NCI-H1048 (cell line): ENCODE measurements around the gene IL10RA.
A peak's percentile ranks its signal among the peaks of the same experiment; 100 is the strongest.
"Not testable (repeated sequence)": the region's sequence is repeated elsewhere in the genome, so short reads cannot be mapped to it uniquely, and the experiment has no call there.

ENCODE experiments used
- DNase-seq: peaks from one replicate; lab custom pipeline; 2025; lab: John Stamatoyannopoulos, UW

Gene IL10RA

GRCh38 chr11:117985953-117986887 lies at the start of gene IL10RA:
Gene IL10RA, plus strand, starts transcription at chr11:117986394. Its CDS starts 74 bp downstream, at chr11:117986468.
- no peak for DNase-seq

- DNase-seq: no peak
Observed at GRCh38 chr11:117936973-117937372, 49.2 kb upstream of the IL10RA start.

- DNase-seq: no peak
Observed at GRCh38 chr11:117940736-117941135, 45.5 kb upstream of the IL10RA start.

- no peak for DNase-seq
Observed at GRCh38 chr11:117941163-117941707, 45.0 kb upstream of the IL10RA start.

- no peak for DNase-seq
Observed at GRCh38 chr11:117941976-117942654, 44.1 kb upstream of the IL10RA start.

- no peak for DNase-seq
Observed at GRCh38 chr11:117944554-117944953, 41.6 kb upstream of the IL10RA start.

GRCh38 chr11:117945047-117945810 lies 41.0 kb upstream of the IL10RA start:
- DNase-seq: no peak

GRCh38 chr11:117946156-117946841 lies 39.9 kb upstream of the IL10RA start:
- no peak for DNase-seq

GRCh38 chr11:117946842-117947526 lies 39.2 kb upstream of the IL10RA start:
- peak; percentile 49 for DNase-seq

GRCh38 chr11:117947751-117948150 lies 38.4 kb upstream of the IL10RA start:
- DNase-seq: not testable (repeated sequence)

- not testable (repeated sequence) for DNase-seq
Observed at GRCh38 chr11:117948466-117948865, 37.7 kb upstream of the IL10RA start.

- DNase-seq: no peak
Observed at GRCh38 chr11:117949062-117949461, 37.1 kb upstream of the IL10RA start.

- DNase-seq: no peak
Observed at GRCh38 chr11:117950301-117950700, 35.9 kb upstream of the IL10RA start.

GRCh38 chr11:117950993-117951961 lies 34.9 kb upstream of the IL10RA start:
- DNase-seq: no peak

- no peak for DNase-seq
Observed at GRCh38 chr11:117953024-117953671, 33.0 kb upstream of the IL10RA start.

GRCh38 chr11:117958949-117959348 lies 27.2 kb upstream of the IL10RA start:
- DNase-seq: no peak

- DNase-seq: no peak
Observed at GRCh38 chr11:117959438-117960149, 26.6 kb upstream of the IL10RA start.

- no peak for DNase-seq
Observed at GRCh38 chr11:117960406-117960805, 25.8 kb upstream of the IL10RA start.
